ENCODE measurements around the gene HS2ST1. TPM values are rescaled to one million over a fixed set of nuclear protein-coding genes. Genes with fewer than 3 reads are reported as not detected.

The HS2ST1 gene
- total RNA-seq, 4 donors from 2014 or later = 13.2 to 19.6 (median 16.7) TPM

DNA sequence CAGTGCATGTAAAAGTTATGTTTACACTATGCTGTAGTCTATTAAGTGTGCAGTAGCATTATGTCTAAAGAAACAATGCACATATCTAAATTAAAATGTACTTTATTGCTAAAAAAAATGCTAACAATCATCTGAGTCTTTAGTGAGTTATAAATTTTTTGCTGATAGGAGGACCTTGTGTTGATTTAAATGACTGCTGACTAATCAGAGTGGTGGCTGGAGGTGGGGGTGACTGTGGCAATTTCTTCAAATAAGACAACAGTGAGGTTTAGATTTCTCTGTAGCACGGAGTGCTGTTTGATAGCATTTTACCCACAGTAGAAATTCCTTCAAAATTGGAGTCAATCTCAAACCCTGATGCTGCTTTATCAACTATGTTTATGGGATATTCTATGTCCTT is 37.0 kb downstream of the HS2ST1 start:
- intact Hi-C loops (cut with DNase I) = no loop called here
- Histone ChIP-seq H3K4me1 (peaks cover 0 to 5% of the 10 kb centered on the region in 2 donors), H3K27me3 (no peaks in the 10 kb centered on the region), H3K9me3 (no peaks in the 10 kb centered on the region), H3K27ac (no peak overlapping the region), H3K4me3 (replicated peaks in 1 of 3) (no peak overlapping the region), H3K36me3 (no peaks in the 10 kb centered on the region)
- TF ChIP-seq, protein P1, sequence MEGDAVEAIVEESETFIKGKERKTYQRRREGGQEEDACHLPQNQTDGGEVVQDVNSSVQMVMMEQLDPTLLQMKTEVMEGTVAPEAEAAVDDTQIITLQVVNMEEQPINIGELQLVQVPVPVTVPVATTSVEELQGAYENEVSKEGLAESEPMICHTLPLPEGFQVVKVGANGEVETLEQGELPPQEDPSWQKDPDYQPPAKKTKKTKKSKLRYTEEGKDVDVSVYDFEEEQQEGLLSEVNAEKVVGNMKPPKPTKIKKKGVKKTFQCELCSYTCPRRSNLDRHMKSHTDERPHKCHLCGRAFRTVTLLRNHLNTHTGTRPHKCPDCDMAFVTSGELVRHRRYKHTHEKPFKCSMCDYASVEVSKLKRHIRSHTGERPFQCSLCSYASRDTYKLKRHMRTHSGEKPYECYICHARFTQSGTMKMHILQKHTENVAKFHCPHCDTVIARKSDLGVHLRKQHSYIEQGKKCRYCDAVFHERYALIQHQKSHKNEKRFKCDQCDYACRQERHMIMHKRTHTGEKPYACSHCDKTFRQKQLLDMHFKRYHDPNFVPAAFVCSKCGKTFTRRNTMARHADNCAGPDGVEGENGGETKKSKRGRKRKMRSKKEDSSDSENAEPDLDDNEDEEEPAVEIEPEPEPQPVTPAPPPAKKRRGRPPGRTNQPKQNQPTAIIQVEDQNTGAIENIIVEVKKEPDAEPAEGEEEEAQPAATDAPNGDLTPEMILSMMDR (IDR thresholded peaks at IDR 0.05) = no peak
- no peak for TF ChIP-seq POLR2A (IDR thresholded peaks at IDR 0.05)
- DNase-seq = no peak
- 81 to 85% methylated on average over 1 of the region's 1 CpG for WGBS, 2 donors

DNA sequence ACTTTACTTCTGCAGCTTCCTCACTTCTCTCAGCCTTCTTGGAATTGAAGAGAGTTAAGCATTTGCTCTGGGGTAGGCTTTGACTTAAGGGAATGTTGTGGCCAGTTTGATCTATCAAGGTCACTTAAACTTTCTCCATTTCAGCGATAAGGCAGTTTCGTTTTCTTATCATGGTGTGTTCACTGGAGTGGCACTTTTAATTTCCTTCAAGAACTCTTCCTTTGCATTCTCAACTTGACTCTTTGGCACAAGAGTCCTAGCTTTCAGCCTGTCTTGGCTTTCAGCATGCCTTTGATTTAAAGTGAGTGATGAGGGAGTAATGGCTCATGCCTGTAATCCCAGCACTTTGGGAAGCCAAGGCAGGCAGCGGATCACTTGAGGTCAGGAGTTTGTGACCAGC is 38.7 kb downstream of the HS2ST1 start:
- Histone ChIP-seq H3K27ac (no peak overlapping the region), H3K27me3 (no peaks in the 10 kb centered on the region), H3K4me1 (peaks cover 0 to 5% of the 10 kb centered on the region in 2 donors), H3K36me3 (no peaks in the 10 kb centered on the region), H3K4me3 (replicated peaks in 1 of 3) (no peak overlapping the region), H3K9me3 (no peaks in the 10 kb centered on the region)
- no peak for DNase-seq
- 44 to 46% methylated on average over 3 of the region's 3 CpGs for WGBS, 2 donors
- intact Hi-C loops (cut with DNase I) = no loop called here
- TF ChIP-seq, protein P1 (IDR thresholded peaks at IDR 0.05) = no peak
- no peak for TF ChIP-seq POLR2A (IDR thresholded peaks at IDR 0.05)

DNA sequence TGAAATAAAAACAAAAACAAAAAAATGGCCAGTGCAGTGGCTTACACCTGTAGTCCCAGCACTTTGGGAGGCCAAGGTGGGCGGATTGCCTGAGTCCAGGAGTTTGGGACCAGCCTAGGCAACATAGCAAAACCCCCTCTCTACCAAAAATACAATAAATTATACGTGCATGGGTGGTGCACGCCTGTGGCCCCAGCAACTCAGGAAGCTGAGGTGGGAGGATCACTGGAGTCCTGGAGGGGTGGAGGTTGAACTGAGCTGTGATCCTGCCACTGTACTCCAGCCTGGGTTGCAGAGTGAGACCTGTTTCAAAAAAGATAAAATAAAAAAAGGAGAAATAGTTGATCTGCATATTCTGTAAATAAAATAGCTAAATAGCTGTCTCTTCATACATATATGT is 41.2 kb downstream of the HS2ST1 start:
- DNase-seq = no peak
- Histone ChIP-seq H3K27me3 (no peaks in the 10 kb centered on the region), H3K4me1 (no peaks in the 10 kb centered on the region), H3K4me3 (replicated peaks in 1 of 3) (no peak overlapping the region), H3K27ac (no peak overlapping the region), H3K9me3 (no peaks in the 10 kb centered on the region), H3K36me3 (no peaks in the 10 kb centered on the region)
- no peak for TF ChIP-seq POLR2A (IDR thresholded peaks at IDR 0.05)
- TF ChIP-seq, protein P1 (IDR thresholded peaks at IDR 0.05) = no peak
- WGBS, 2 donors = 90 to 91% methylated on average over 3 of the region's 3 CpGs
- intact Hi-C loops (cut with DNase I) = no loop called here

DNA sequence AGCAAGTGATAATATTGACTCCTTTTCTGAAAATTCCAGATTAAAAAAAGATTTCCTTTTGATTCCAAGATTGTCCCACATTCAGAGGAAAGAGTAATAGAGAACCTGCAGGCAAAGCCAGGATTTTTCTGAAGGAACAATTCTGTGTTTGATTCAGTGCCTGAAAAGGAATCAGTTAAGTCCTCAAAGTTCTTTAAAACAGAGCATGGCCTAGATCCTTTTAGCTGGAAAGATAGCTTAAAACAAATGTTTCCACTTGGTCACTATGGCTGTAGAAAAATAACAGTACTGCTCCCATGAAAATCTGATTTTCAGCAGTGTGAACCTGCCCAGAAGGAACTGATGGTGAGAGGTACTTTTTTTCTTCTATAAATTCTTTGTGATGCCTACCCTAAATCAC is 41.8 kb downstream of the HS2ST1 start:
- Histone ChIP-seq H3K36me3 (no peaks in the 10 kb centered on the region), H3K27me3 (no peaks in the 10 kb centered on the region), H3K27ac (no peak overlapping the region), H3K9me3 (no peaks in the 10 kb centered on the region), H3K4me1 (no peaks in the 10 kb centered on the region), H3K4me3 (replicated peaks in 1 of 3) (no peak overlapping the region)
- TF ChIP-seq, protein P1 (IDR thresholded peaks at IDR 0.05) = no peak
- DNase-seq = no peak
- intact Hi-C loops (cut with DNase I) = no loop called here

DNA sequence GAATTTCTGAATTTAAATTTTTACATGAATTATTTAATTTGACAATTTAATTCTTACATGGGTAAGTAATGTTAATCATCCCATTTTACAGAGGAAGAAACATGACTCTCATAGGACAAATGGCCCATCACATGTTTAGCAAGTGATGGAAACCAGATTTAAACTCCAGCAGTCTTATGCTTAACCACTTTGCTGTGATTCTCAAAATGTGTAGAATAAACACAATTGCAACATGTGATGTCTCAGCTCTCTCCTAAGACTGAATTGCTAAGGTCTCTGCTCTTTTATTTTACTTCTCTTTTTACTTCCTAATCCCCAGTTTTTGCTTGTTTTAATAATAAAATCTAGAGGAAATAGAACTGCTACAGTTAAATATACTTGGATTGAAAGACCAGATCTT is 42.8 kb downstream of the HS2ST1 start:
- no peaks in the 10 kb centered on the region for H3K36me3 ChIP-seq
- intact Hi-C loops (cut with DNase I) = no loop called here
- TF ChIP-seq POLR2A (IDR thresholded peaks at IDR 0.05) = no peak
- TF ChIP-seq, protein P1 (IDR thresholded peaks at IDR 0.05) = no peak
- no peaks in the 10 kb centered on the region for H3K27me3 ChIP-seq
- H3K4me3 ChIP-seq (replicated peaks in 1 of 3) = no peak overlapping the region
- H3K27ac ChIP-seq = no peak overlapping the region
- H3K4me1 ChIP-seq = no peaks in the 10 kb centered on the region
- no peak for DNase-seq
- no peaks in the 10 kb centered on the region for H3K9me3 ChIP-seq

Measured in thyroid gland (tissue), 4 donors.